ENCODE results near the gene TLL2.

DNA sequence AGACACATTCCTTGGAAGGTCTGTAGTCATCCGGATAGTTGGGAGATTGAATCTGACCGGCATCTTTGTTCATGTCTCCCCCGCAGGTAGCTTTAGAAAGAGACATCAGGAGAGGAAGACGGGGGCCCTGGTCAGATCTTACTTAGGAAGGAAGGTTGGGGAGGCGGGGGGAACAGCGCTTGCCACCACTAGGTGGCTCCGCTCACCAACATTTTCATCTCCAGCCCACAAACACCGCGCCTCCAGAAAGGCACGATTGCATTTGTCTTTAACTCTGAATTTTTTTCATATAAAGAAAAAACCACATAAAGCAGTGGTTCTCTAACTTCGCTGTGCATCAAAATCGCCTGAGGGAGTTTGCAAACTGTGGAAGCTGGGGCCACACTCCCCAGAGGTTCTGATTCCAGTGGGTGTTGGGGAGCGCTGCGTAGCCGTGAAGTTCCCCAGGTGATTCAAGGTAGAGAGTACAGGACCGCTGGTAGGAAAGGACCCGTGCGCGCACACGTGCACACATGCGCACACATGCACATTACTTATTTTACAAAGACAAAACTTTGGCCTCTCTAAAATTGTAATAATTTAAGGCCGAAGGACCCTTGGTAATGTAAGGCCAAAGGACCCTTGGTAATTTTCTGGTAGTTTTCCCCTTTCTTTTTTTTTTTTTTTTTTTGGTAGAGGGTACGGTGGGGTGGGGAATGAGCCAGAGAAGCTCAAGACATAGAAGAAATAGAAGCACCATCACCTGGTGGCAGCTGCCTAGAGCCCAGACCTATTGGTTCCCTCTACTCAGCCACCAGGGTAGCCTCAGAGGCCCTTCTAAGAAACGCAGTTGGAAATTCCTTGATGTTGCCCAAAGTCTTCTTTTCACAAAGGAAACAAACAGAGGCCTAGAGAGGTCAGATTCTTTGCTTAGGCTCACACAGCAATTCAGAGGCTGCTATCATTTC is 117.5 kb downstream of the TLL2 start:
- TF ChIP-seq, protein P1, sequence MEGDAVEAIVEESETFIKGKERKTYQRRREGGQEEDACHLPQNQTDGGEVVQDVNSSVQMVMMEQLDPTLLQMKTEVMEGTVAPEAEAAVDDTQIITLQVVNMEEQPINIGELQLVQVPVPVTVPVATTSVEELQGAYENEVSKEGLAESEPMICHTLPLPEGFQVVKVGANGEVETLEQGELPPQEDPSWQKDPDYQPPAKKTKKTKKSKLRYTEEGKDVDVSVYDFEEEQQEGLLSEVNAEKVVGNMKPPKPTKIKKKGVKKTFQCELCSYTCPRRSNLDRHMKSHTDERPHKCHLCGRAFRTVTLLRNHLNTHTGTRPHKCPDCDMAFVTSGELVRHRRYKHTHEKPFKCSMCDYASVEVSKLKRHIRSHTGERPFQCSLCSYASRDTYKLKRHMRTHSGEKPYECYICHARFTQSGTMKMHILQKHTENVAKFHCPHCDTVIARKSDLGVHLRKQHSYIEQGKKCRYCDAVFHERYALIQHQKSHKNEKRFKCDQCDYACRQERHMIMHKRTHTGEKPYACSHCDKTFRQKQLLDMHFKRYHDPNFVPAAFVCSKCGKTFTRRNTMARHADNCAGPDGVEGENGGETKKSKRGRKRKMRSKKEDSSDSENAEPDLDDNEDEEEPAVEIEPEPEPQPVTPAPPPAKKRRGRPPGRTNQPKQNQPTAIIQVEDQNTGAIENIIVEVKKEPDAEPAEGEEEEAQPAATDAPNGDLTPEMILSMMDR (IDR thresholded peaks at IDR 0.05) = peak; percentile 75 to 90 (median 85)
- no peak for TF ChIP-seq POLR2A (IDR thresholded peaks at IDR 0.05)
- TF ChIP-seq EP300 (IDR thresholded peaks at IDR 0.05) = no peak

Measured in tibial nerve (tissue), 4 donors.